Astrocyte of the cerebellum (primary cell): ENCODE results near the gene RPL29.
A peak's percentile ranks its signal among the peaks of the same experiment; 100 is the strongest.

Experiments used
- DNase-seq: peaks from one replicate; pipeline ENCODE4 v3.0.0-alpha.2; 2011; ENCODE audit warnings: low read depth
- H3K4me3 ChIP-seq: 2 replicates; pipeline ENCODE4 v1.5.1; 2011; ENCODE audit warnings: mild to moderate bottlenecking, low read depth, low read length, moderate library complexity
- CTCF ChIP-seq: IDR thresholded peaks from 2 replicates; pipeline ENCODE4 v1.5.1; 2012; ENCODE audit warnings: low read length, low read depth, moderate library complexity, mild to moderate bottlenecking; ENCODE audit errors: missing control alignments
- in situ Hi-C: cut with HindIII; loops from 2 replicates; pipeline ENCODE4 v1.10.0; 2017; ENCODE audit warnings: low sequenced_read_pairs

RPL29 gene

GRCh38 chr3:51955175-51955892 lies 40.4 kb downstream of the RPL29 start, which contains the start of gene GPR62:
GPR62 (plus strand) TSS chr3:51955381; CDS start chr3:51955653, 272 bp downstream.
- no peak for DNase-seq
- in situ Hi-C loops: no loop called here
- peak within 1 kb of the TSS; percentile 26 for H3K4me3 ChIP-seq
- TF ChIP-seq CTCF: no peak

GRCh38 chr3:51954713-51955112 lies 41.0 kb downstream of the RPL29 start:
- in situ Hi-C loops: no loop called here
- H3K4me3 ChIP-seq: no peak overlapping the region
- TF ChIP-seq CTCF: no peak
- no peak for DNase-seq

- H3K4me3 ChIP-seq: no peak overlapping the region
- in situ Hi-C loops: no loop called here
- DNase-seq: no peak
- no peak for TF ChIP-seq CTCF
Measured at GRCh38 chr3:51954105-51954504, 41.6 kb downstream of the RPL29 start.

- no peak for DNase-seq
- no peak for TF ChIP-seq CTCF
- in situ Hi-C loops: no loop called here
Measured at GRCh38 chr3:51953445-51953844, 42.2 kb downstream of the RPL29 start.

GRCh38 chr3:51950899-51951298 lies 44.8 kb downstream of the RPL29 start:
- in situ Hi-C loops: no loop called here
- no peak overlapping the region for H3K4me3 ChIP-seq
- DNase-seq: no peak
- TF ChIP-seq CTCF: no peak

More at GRCh38 chr3:51953445-51953844, 42.2 kb downstream of the RPL29 start:
- no peak overlapping the region for H3K4me3 ChIP-seq

GRCh38 chr3:51949121-51949520 lies 46.6 kb downstream of the RPL29 start:
- H3K4me3 ChIP-seq: no peak overlapping the region
- no peak for TF ChIP-seq CTCF
- in situ Hi-C loops: no loop called here
- DNase-seq: no peak
